ENCODE results near the gene JAG2.
A peak's percentile ranks its signal among the peaks of the same experiment; 100 is the strongest.

The JAG2 gene

GRCh38 chr14:105193916-105194782, 25.6 kb upstream of the JAG2 start:
- Histone ChIP-seq H3K27ac (no peak overlapping the region), H3K9me3 (ENCODE audit: low read depth, low read length) (no peaks in the 10 kb centered on the region), H3K9ac (ENCODE audit: insufficient read length) (no peak overlapping the region), H3K36me3 (ENCODE audit: insufficient read depth, low read length) (no peaks in the 10 kb centered on the region), H3K4me3 (peak overlapping the region; percentile 28; the same call in 1 of the 2 replicates)
- TF ChIP-seq POLR2AphosphoS5 (IDR thresholded peaks at IDR 0.05; ENCODE audit: borderline replicate concordance, low read depth, low read length) = no peak
- no peak for TF ChIP-seq EZH2 (IDR thresholded peaks at IDR 0.05)
- no peak for TF ChIP-seq FOXP2 (optimal IDR thresholded peaks at IDR 0.05; ENCODE audit: control extremely low read depth, extremely low read length, insufficient read depth)
- DNase-seq (ENCODE audit: low read depth, low spot score) = no peak

- H3K9me3 ChIP-seq (ENCODE audit: low read depth, low read length) = no peaks in the 10 kb centered on the region
- H3K27ac ChIP-seq = no peak overlapping the region
- H3K36me3 ChIP-seq (ENCODE audit: insufficient read depth, low read length) = no peaks in the 10 kb centered on the region
- no peak overlapping the region for H3K9ac ChIP-seq (ENCODE audit: insufficient read length)
- H3K4me3 ChIP-seq = no peak overlapping the region
- no peak for DNase-seq (ENCODE audit: low read depth, low spot score)
- TF ChIP-seq FOXP2 (optimal IDR thresholded peaks at IDR 0.05; ENCODE audit: control extremely low read depth, extremely low read length, insufficient read depth) = no peak
- TF ChIP-seq EZH2 (IDR thresholded peaks at IDR 0.05) = no peak
- no peak for TF ChIP-seq POLR2AphosphoS5 (IDR thresholded peaks at IDR 0.05; ENCODE audit: borderline replicate concordance, low read depth, low read length)
Observed at GRCh38 chr14:105192866-105193731, 24.5 kb upstream of the JAG2 start.

DNA sequence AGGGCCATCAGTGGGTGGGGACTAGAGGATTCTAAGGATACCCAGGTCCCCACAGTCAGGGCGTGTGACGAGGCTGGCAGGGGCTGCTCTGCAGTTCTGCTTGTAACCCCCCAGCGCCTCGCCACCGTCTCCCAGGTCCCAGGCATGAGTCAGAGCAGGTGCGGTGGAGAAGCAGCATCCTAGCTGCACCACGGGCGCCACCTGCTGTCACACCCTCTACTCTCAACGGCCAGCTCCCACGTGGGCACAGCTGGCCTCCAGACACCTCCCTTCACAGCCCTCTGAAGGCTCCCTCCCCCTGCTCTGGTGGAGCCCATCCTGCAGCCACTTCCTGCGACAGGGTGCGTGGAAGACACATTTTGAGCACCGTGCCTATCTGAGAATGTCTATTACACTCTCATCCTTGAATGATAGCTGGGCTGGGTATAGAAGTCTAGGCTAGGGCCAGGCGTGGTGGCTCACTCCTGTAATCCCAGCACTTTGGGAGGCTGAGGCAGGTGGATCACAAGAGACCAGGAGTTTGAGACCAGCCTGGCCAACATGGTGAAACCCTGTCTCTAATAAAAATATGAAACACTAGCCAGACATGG, 19.5 kb upstream of the JAG2 start:
- no peak for DNase-seq (ENCODE audit: low read depth, low spot score)
- H3K9ac ChIP-seq (ENCODE audit: insufficient read length) = no peak overlapping the region
- no peak overlapping the region for H3K27ac ChIP-seq
- no peak for TF ChIP-seq FOXP2 (optimal IDR thresholded peaks at IDR 0.05; ENCODE audit: control extremely low read depth, extremely low read length, insufficient read depth)
- no peaks in the 10 kb centered on the region for H3K9me3 ChIP-seq (ENCODE audit: low read depth, low read length)
- H3K4me3 ChIP-seq = no peak overlapping the region
- no peaks in the 10 kb centered on the region for H3K36me3 ChIP-seq (ENCODE audit: insufficient read depth, low read length)

- Histone ChIP-seq H3K4me3 (no peak overlapping the region), H3K36me3 (ENCODE audit: insufficient read depth, low read length) (no peaks in the 10 kb centered on the region), H3K9ac (ENCODE audit: insufficient read length) (no peak overlapping the region), H3K27ac (no peak overlapping the region), H3K9me3 (ENCODE audit: low read depth, low read length) (no peaks in the 10 kb centered on the region)
- no peak for TF ChIP-seq FOXP2 (optimal IDR thresholded peaks at IDR 0.05; ENCODE audit: control extremely low read depth, extremely low read length, insufficient read depth)
- no peak for TF ChIP-seq EZH2 (IDR thresholded peaks at IDR 0.05)
- no peak for TF ChIP-seq POLR2AphosphoS5 (IDR thresholded peaks at IDR 0.05; ENCODE audit: borderline replicate concordance, low read depth, low read length)
- no peak for DNase-seq (ENCODE audit: low read depth, low spot score)
Observed at GRCh38 chr14:105187116-105187515, 18.5 kb upstream of the JAG2 start.

DNA sequence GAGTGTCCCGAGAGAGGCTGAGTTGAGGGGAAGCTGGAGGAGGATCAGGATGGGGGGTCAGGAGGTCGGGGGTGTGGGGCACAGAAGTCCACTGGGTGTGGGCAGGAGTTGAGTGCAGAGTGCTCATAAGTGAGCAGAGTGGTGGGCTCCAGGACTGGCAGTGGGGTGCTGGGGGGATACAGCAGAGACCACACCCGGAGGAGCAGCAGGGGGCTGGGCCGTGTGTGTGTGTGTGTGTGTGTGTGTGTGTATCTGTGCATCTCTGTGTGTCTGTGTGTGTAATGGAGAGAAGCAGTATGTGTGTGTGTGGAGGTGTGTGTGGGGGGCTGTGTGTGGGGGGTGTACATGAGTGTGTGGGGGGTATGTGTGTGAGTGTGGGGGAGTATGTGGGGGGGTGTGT, 17.4 kb upstream of the JAG2 start:
- Histone ChIP-seq H3K9me3 (ENCODE audit: low read depth, low read length) (no peaks in the 10 kb centered on the region), H3K36me3 (ENCODE audit: insufficient read depth, low read length) (no peaks in the 10 kb centered on the region), H3K9ac (ENCODE audit: insufficient read length) (no peak overlapping the region), H3K4me3 (no peak overlapping the region), H3K27ac (no peak overlapping the region)
- no peak for DNase-seq (ENCODE audit: low read depth, low spot score)
- TF ChIP-seq EZH2 (IDR thresholded peaks at IDR 0.05) = no peak
- TF ChIP-seq POLR2AphosphoS5 (IDR thresholded peaks at IDR 0.05; ENCODE audit: borderline replicate concordance, low read depth, low read length) = no peak
- no peak for TF ChIP-seq FOXP2 (optimal IDR thresholded peaks at IDR 0.05; ENCODE audit: control extremely low read depth, extremely low read length, insufficient read depth)

DNA sequence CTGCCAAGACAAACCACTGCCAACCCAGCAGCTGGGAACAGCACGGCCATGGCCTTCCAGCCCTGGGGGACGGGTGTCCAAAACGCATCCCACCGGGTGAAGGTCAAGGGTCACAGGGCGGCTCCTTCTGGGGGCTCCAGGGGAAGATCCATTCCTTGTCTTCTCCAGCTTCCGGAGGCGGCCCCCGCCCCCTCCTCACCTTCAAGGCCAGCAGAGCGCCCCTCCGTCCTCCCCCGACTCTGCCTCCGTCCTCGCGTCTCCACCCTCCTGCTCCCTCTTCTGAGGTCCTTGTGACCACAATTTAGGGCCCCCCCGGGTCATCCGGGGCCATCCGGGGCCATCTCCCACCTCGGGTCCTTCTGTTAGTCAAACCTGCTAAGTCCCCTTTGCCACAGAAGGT, 16.4 kb upstream of the JAG2 start:
- H3K27ac ChIP-seq = no peak overlapping the region
- H3K36me3 ChIP-seq (ENCODE audit: insufficient read depth, low read length) = no peaks in the 10 kb centered on the region
- DNase-seq (ENCODE audit: low read depth, low spot score) = no peak
- no peaks in the 10 kb centered on the region for H3K9me3 ChIP-seq (ENCODE audit: low read depth, low read length)
- no peak for TF ChIP-seq POLR2AphosphoS5 (IDR thresholded peaks at IDR 0.05; ENCODE audit: borderline replicate concordance, low read depth, low read length)
- no peak for TF ChIP-seq EZH2 (IDR thresholded peaks at IDR 0.05)
- TF ChIP-seq FOXP2 (optimal IDR thresholded peaks at IDR 0.05; ENCODE audit: control extremely low read depth, extremely low read length, insufficient read depth) = no peak
- H3K4me3 ChIP-seq = no peak overlapping the region
- no peak overlapping the region for H3K9ac ChIP-seq (ENCODE audit: insufficient read length)

DNA sequence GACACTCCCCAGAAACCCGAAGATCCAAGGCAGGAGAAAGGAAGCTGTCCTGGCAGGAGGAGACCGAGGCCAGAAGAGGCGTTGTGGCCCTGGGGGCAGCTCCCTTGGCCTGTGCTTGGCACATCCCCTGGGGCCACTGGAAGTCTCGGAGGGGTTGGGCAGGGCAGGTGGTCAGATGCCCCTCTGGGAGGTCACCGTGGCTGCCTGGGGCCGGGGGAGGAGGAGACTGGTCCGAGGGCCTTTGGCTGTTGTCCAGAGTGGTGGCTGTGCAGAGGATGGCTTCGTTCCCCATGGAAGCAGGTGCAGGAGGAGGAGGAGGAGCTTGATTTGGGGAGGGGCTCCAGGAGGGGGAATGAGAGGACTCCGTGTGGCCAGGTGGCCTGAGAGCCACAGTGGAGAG, 15.9 kb upstream of the JAG2 start:
- no peak overlapping the region for H3K27ac ChIP-seq
- no peak for DNase-seq (ENCODE audit: low read depth, low spot score)
- no peak overlapping the region for H3K9ac ChIP-seq (ENCODE audit: insufficient read length)
- no peak overlapping the region for H3K4me3 ChIP-seq
- no peaks in the 10 kb centered on the region for H3K36me3 ChIP-seq (ENCODE audit: insufficient read depth, low read length)
- no peak for TF ChIP-seq POLR2AphosphoS5 (IDR thresholded peaks at IDR 0.05; ENCODE audit: borderline replicate concordance, low read depth, low read length)
- no peaks in the 10 kb centered on the region for H3K9me3 ChIP-seq (ENCODE audit: low read depth, low read length)

DNA sequence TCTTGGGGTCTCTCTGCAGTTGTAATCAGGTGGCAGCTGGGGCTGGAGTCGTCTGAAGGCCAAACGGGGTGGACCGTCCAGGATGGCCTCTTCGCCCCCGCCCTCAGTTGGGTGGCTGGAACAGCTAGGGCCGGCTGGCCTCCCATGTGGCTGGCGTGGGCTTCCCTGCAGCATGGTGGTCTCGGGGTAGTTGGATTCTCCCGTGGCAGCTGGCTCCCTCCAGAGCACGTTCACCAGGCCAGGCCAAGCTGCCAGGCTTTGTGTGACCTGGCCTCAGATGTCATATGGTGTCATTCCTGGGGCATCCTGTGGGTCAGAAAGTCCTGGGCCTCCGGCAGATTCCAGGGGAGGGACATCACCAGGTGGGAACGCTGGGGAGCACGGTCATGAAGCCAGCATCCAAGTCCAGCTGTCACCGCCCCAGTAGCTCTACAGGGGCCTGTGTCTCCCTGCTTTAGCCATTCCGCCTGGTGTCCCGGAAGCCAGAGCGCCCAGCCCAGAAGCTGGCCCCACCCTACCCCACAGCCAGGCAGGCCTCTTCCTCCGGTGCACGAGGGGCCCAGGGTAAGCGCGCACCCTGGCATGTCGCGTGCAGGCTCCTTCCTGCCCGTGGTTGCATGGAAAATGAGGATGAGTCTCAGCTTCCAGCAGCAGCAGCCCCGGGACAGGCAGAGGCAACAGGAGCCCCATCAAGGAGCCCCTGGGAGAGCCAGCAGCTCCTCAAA, 13.9 kb upstream of the JAG2 start:
- Histone ChIP-seq H3K36me3 (ENCODE audit: insufficient read depth, low read length) (no peaks in the 10 kb centered on the region), H3K4me3 (no peak overlapping the region), H3K27ac (no peak overlapping the region), H3K9ac (ENCODE audit: insufficient read length) (no peak overlapping the region), H3K9me3 (ENCODE audit: low read depth, low read length) (no peaks in the 10 kb centered on the region)
- no peak for DNase-seq (ENCODE audit: low read depth, low spot score)
- no peak for TF ChIP-seq EZH2 (IDR thresholded peaks at IDR 0.05)
- TF ChIP-seq FOXP2 (optimal IDR thresholded peaks at IDR 0.05; ENCODE audit: control extremely low read depth, extremely low read length, insufficient read depth) = no peak
- TF ChIP-seq POLR2AphosphoS5 (IDR thresholded peaks at IDR 0.05; ENCODE audit: borderline replicate concordance, low read depth, low read length) = no peak
